Measurements from ENCODE around the gene ERV3-1.
"Not testable (repeated sequence)": the region's sequence is repeated elsewhere in the genome, so short reads cannot be mapped to it uniquely, and the experiment has no call there.

DNA sequence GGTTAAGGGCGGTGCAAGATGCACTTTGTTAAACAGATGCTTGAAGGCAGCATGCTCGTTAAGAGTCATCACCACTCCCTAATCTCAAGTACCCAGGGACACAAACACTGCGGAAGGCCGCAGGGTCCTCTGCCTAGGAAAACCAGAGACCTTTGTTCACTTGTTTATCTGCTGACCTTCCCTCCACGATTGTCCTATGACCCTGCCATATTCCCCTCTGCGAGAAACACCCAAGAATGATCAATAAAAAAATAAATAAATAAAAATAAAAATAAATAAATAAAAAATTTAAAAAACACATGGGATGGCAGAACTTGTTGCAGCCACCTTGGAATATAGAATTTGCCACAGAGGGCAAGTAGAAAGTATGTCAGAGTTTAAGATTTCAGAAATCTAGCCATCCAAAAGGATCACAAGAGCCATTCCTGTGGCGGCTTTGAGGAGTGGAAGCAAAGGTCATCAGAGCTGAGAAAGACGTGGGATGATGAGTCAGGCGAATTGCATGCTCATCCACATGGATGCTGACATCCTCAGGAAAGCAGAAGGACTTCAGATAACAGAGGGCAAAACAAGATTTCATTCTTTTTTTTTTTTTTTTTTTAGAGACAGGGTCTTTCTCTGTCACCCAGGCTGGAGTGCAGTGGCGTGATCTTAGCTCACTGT, 27.8 kb upstream of the ERV3-1 start:
- not testable (repeated sequence) for TF ChIP-seq CTCF (conservative IDR thresholded peaks at IDR 0.05); EZH2 (IDR thresholded peaks at IDR 0.05; ENCODE audit: low read depth)

Data from PC-9 (cell line).